ENCODE data around the gene DTD1.

DNA sequence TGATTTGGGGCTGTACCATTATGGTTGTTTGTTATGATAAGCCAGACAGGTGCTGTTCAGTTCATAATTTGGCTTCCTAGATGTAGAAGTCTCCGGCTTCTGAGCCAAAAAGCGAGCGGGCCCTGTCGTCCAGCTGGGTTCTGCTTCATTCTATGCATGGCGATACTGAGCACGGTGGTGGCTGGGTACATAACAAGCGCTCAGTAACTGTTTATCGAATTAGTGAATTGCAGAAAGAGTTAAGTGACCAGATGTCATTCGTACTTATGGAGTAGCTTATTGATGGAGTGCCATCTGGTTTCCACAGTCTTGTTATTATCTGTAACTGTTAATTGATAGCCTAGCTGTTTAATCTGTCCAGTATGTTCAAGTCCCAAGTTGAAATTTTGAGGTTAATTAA lies 85.0 kb downstream of the DTD1 start:
- no peak for TF ChIP-seq POLR2A (IDR thresholded peaks at IDR 0.05)
- TF ChIP-seq, protein P1, sequence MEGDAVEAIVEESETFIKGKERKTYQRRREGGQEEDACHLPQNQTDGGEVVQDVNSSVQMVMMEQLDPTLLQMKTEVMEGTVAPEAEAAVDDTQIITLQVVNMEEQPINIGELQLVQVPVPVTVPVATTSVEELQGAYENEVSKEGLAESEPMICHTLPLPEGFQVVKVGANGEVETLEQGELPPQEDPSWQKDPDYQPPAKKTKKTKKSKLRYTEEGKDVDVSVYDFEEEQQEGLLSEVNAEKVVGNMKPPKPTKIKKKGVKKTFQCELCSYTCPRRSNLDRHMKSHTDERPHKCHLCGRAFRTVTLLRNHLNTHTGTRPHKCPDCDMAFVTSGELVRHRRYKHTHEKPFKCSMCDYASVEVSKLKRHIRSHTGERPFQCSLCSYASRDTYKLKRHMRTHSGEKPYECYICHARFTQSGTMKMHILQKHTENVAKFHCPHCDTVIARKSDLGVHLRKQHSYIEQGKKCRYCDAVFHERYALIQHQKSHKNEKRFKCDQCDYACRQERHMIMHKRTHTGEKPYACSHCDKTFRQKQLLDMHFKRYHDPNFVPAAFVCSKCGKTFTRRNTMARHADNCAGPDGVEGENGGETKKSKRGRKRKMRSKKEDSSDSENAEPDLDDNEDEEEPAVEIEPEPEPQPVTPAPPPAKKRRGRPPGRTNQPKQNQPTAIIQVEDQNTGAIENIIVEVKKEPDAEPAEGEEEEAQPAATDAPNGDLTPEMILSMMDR (IDR thresholded peaks at IDR 0.05): no peak

Measured in testis (tissue), 2 donors.